HG03097 (cell line): ENCODE measurements around the gene NUP214.
"Not testable (repeated sequence)": the region's sequence is repeated elsewhere in the genome, so short reads cannot be mapped to it uniquely, and the experiment has no call there.

Experiments
- ATAC-seq: cut with Tn5 transposase; IDR thresholded peaks from one replicate; pipeline ENCODE4 v1.9.1; 2021; ENCODE audit not compliant: unreplicated experiment, low FRiP score

NUP214 gene

GRCh38 chr9:131096269-131097125, 28.9 kb upstream of the NUP214 start, which contains the start of gene AIF1L:
Gene AIF1L (plus strand): TSS chr9:131096531. CDS start chr9:131096630, 99 bp downstream.
- no peak for ATAC-seq

GRCh38 chr9:131097126-131097947, 28.0 kb upstream of the NUP214 start:
- no peak for ATAC-seq

GRCh38 chr9:131097948-131098278, 27.5 kb upstream of the NUP214 start:
- ATAC-seq = no peak

GRCh38 chr9:131098391-131099101, 26.8 kb upstream of the NUP214 start:
- ATAC-seq = no peak

- ATAC-seq = no peak
Observed at GRCh38 chr9:131099102-131099606, 26.2 kb upstream of the NUP214 start.

- ATAC-seq = not testable (repeated sequence)
Observed at GRCh38 chr9:131099845-131100244, 25.5 kb upstream of the NUP214 start.

- ATAC-seq = no peak
Observed at GRCh38 chr9:131100445-131100844, 24.9 kb upstream of the NUP214 start.

- no peak for ATAC-seq
Observed at GRCh38 chr9:131101207-131101964, 24.0 kb upstream of the NUP214 start.

GRCh38 chr9:131103024-131103423, 22.4 kb upstream of the NUP214 start:
- no peak for ATAC-seq

GRCh38 chr9:131103535-131103934, 21.9 kb upstream of the NUP214 start:
- ATAC-seq = no peak

- ATAC-seq = no peak
Observed at GRCh38 chr9:131104016-131104740, 21.2 kb upstream of the NUP214 start.

- no peak for ATAC-seq
Observed at GRCh38 chr9:131105952-131106351, 19.4 kb upstream of the NUP214 start.

- no peak for ATAC-seq
Observed at GRCh38 chr9:131107760-131108159, 17.6 kb upstream of the NUP214 start.

- ATAC-seq = no peak
Observed at GRCh38 chr9:131111186-131111853, 14.1 kb upstream of the NUP214 start.

- ATAC-seq = no peak
Observed at GRCh38 chr9:131111854-131112311, 13.5 kb upstream of the NUP214 start.

- no peak for ATAC-seq
Observed at GRCh38 chr9:131112374-131113154, 12.8 kb upstream of the NUP214 start.

GRCh38 chr9:131113655-131114054, 11.7 kb upstream of the NUP214 start:
- no peak for ATAC-seq

- no peak for ATAC-seq
Observed at GRCh38 chr9:131114084-131114535, 11.3 kb upstream of the NUP214 start.
